ENCODE measurements around the gene PRR14. TPM values are rescaled to one million over a fixed set of nuclear protein-coding genes. Genes with fewer than 3 reads are reported as not detected.

PRR14 gene
- polyA plus RNA-seq, 1 of the 3 experiments (the other 2 are of a cell fraction) = 13.5 TPM

GRCh38 chr16:30680326-30680725 lies 29.6 kb downstream of the PRR14 start:
- H3K27me3 ChIP-seq (ENCODE audit: insufficient read depth) = no peaks in the 10 kb centered on the region
- no peaks in the 10 kb centered on the region for H3K79me2 ChIP-seq (ENCODE audit: insufficient read depth)
- ChIA-PET POLR2A (interaction anchor here (0.7 kb wide), 1 partner anchor 11 kb away, joined by 3 read pairs; no protein-coding TSS in a partner anchor), CTCF (interaction anchor here (0.7 to 1.0 kb wide), 3 partner anchors 14 to 230 kb away, joined by 3 to 4 read pairs (median 3); no protein-coding TSS in a partner anchor)
- no peaks in the 10 kb centered on the region for H3K9me2 ChIP-seq
- H3K9me3 ChIP-seq = no peaks in the 10 kb centered on the region
- H3K36me3 ChIP-seq (replicated peaks in 1 of 2; ENCODE audit: control insufficient read depth in 1 of 2, insufficient read depth in 2 of 2, low read length in 1 of 2) = no peaks in the 10 kb centered on the region
- H3K27ac ChIP-seq (ENCODE audit: low read depth in 2 of 2, low read length in 1 of 2) = no peak overlapping the region
- H3K9ac ChIP-seq = no peak overlapping the region
- H3F3A ChIP-seq (replicated peaks; ENCODE audit: insufficient read depth) = no peaks in the 10 kb centered on the region
- no peak overlapping the region for H2AFZ ChIP-seq (ENCODE audit: low read depth)
- no peak for DNase-seq
- TF ChIP-seq ZBTB33 (IDR thresholded peaks at IDR 0.05; ENCODE audit: borderline replicate concordance, low read depth) (no peak), CHD2 (IDR thresholded peaks at IDR 0.05; ENCODE audit: low read length, partially characterized antibody) (no peak), EZH2phosphoT487 (IDR thresholded peaks at IDR 0.05; ENCODE audit: borderline replicate concordance, low read depth) (no peak), IRF3 (IDR thresholded peaks at IDR 0.05; ENCODE audit: low read depth, low read length) (no peak), SMC3 (IDR thresholded peaks at IDR 0.05; ENCODE audit: low read depth, low read length) (no peak), USF1 (IDR thresholded peaks at IDR 0.05; ENCODE audit: borderline replicate concordance, low read depth) (no peak), USF2 (IDR thresholded peaks at IDR 0.05; ENCODE audit: borderline replicate concordance, low read depth, low read length) (no peak), RAD21 (IDR thresholded peaks at IDR 0.05; ENCODE audit: low read length) (no peak)
- no peak overlapping the region for H3K4me3 ChIP-seq (ENCODE audit: low read depth in 2 of 2, low read length in 1 of 2)
- H3K4me1 ChIP-seq (ENCODE audit: control insufficient read depth in 1 of 2, insufficient read depth in 2 of 2, low read depth in 1 of 2, low read length in 1 of 2) = no peaks in the 10 kb centered on the region
- 83% methylated on average over 3 of the region's 3 CpGs for WGBS (ENCODE audit: low lambda C conversion rate)
- H4K20me1 ChIP-seq (ENCODE audit: insufficient read depth) = no peaks in the 10 kb centered on the region
- no peak overlapping the region for H3K4me2 ChIP-seq

DNA sequence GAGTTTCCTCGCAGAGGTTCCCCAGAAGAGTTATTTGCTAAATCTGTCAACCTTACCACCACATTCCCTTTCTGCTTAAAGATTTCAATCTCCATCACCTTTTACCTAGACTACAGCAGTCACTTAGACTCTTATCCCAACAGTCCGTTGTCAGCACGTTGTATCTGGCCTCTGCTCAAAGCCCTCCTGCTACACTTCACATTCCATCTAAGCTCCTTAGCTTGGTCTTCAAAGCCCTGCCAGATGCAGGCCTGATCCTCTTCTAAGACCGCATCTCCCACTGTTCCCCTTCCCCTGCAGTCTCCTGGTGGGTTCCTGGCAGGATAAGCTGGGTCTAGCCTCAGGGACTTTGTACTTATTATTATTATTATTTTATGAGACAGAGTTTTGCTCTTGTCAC lies 37.9 kb downstream of the PRR14 start:
- no peaks in the 10 kb centered on the region for H4K20me1 ChIP-seq (ENCODE audit: insufficient read depth)
- no peak overlapping the region for H3K9ac ChIP-seq
- H3K4me1 ChIP-seq (ENCODE audit: control insufficient read depth in 1 of 2, insufficient read depth in 2 of 2, low read depth in 1 of 2, low read length in 1 of 2) = peaks cover 0 to under 1% of the 10 kb centered on the region in 2 experiments; a peak in 1 of 4 replicates
- 78% methylated on average over 4 of the region's 4 CpGs for WGBS (ENCODE audit: low lambda C conversion rate)
- CTCF ChIA-PET = interaction anchor here (0.7 to 1.2 kb wide), 2 partner anchors 239 to 259 kb away, joined by 3 read pairs; partner anchors contain the start of gene DCTPP1
- TF ChIP-seq IRF3 (IDR thresholded peaks at IDR 0.05; ENCODE audit: low read depth, low read length) = no peak
- TF ChIP-seq SMC3 (IDR thresholded peaks at IDR 0.05; ENCODE audit: low read depth, low read length) = no peak
- TF ChIP-seq YY1 (IDR thresholded peaks at IDR 0.05; ENCODE audit: low read depth) = no peak
- TF ChIP-seq TAF1 (IDR thresholded peaks at IDR 0.05; ENCODE audit: borderline replicate concordance, low read depth, low read length) = no peak
- TF ChIP-seq NFIC (IDR thresholded peaks at IDR 0.05; ENCODE audit: borderline replicate concordance) = no peak
- TF ChIP-seq ELF1 (IDR thresholded peaks at IDR 0.05) = no peak
- TF ChIP-seq FOXJ3 (CRISPR knock-in tag; IDR thresholded peaks at IDR 0.05) = no peak
- no peak for DNase-seq
- H3K4me3 ChIP-seq (ENCODE audit: low read depth in 2 of 2, low read length in 1 of 2) = no peak overlapping the region
- no peaks in the 10 kb centered on the region for H3K36me3 ChIP-seq (replicated peaks in 1 of 2; ENCODE audit: control insufficient read depth in 1 of 2, insufficient read depth in 2 of 2, low read length in 1 of 2)
- H2AFZ ChIP-seq (ENCODE audit: low read depth) = no peak overlapping the region
- POLR2A ChIA-PET = no interaction called here
- H3K9me3 ChIP-seq = no peaks in the 10 kb centered on the region
- H3K27ac ChIP-seq (ENCODE audit: low read depth in 2 of 2, low read length in 1 of 2) = no peak overlapping the region
- H3F3A ChIP-seq (replicated peaks; ENCODE audit: insufficient read depth) = no peaks in the 10 kb centered on the region
- H3K9me2 ChIP-seq = no peaks in the 10 kb centered on the region
- H3K27me3 ChIP-seq (ENCODE audit: insufficient read depth) = no peaks in the 10 kb centered on the region
- no peaks in the 10 kb centered on the region for H3K79me2 ChIP-seq (ENCODE audit: insufficient read depth)
- H3K4me2 ChIP-seq = no peak overlapping the region

Measured in SK-N-SH (cell line).